PFSK-1 (cell line): ENCODE data around the gene RFTN1.

Experiments used
- FOXP2 ChIP-seq: optimal IDR thresholded peaks from 2 replicates; pipeline ENCODE3; 2011; ENCODE audit warnings: borderline replicate concordance, control low read depth, inconsistent platforms; ENCODE audit not compliant: insufficient read depth; ENCODE audit errors: extremely low read length, extremely low read depth
- POLR2AphosphoS5 ChIP-seq: IDR thresholded peaks from 2 replicates; pipeline ENCODE4 v1.6.1; 2012; ENCODE audit warnings: low read depth, mild to moderate bottlenecking, control low read depth, low read length, moderate library complexity
- REST ChIP-seq, 2 experiments: IDR thresholded peaks; 2 replicates each; pipeline versions ENCODE4 v1.6.1 to v1.8.0; 2011 to 2012; ENCODE audit warnings: low read depth in 2 of 2, low read length in 2 of 2, control low read depth in 1 of 2, inconsistent platforms in 1 of 2, mild to moderate bottlenecking in 1 of 2, moderate library complexity in 1 of 2; ENCODE audit not compliant: insufficient read depth in 1 of 2
- SIN3A ChIP-seq: IDR thresholded peaks from 2 replicates; pipeline ENCODE4 v1.6.1; 2012; ENCODE audit warnings: mild to moderate bottlenecking, low read length, moderate library complexity, borderline replicate concordance; ENCODE audit not compliant: insufficient read depth
- TAF1 ChIP-seq: IDR thresholded peaks from 2 replicates; pipeline ENCODE4 v1.6.1; 2012; ENCODE audit warnings: low read length, control low read depth, borderline replicate concordance; ENCODE audit not compliant: insufficient read depth

Gene RFTN1

GRCh38 chr3:16468002-16468335 is 45.5 kb downstream of the RFTN1 start:
- TF ChIP-seq SIN3A (no peak), POLR2AphosphoS5 (no peak)

GRCh38 chr3:16467393-16467792 is 46.1 kb downstream of the RFTN1 start:
- TF ChIP-seq TAF1 (no peak), FOXP2 (no peak), REST (IDR thresholded peaks at IDR 0.05; ENCODE audit: insufficient read depth in 1 of 2, low read depth in 2 of 2, low read length in 2 of 2) (no peak), POLR2AphosphoS5 (no peak), SIN3A (no peak)

- TF ChIP-seq REST (IDR thresholded peaks at IDR 0.05; ENCODE audit: insufficient read depth in 1 of 2, low read depth in 2 of 2, low read length in 2 of 2) (no peak), TAF1 (no peak)
These were observed 46.7 kb downstream of the RFTN1 start for GRCh38 chr3:16466822-16467221.

- TF ChIP-seq REST (IDR thresholded peaks at IDR 0.05; ENCODE audit: insufficient read depth in 1 of 2, low read depth in 2 of 2, low read length in 2 of 2) (no peak), FOXP2 (no peak), TAF1 (no peak), POLR2AphosphoS5 (no peak), SIN3A (no peak)
These were observed 48.9 kb downstream of the RFTN1 start for GRCh38 chr3:16464511-16465148.

- TF ChIP-seq SIN3A (no peak), FOXP2 (no peak), TAF1 (no peak), REST (IDR thresholded peaks at IDR 0.05; ENCODE audit: insufficient read depth in 1 of 2, low read depth in 2 of 2, low read length in 2 of 2) (no peak), POLR2AphosphoS5 (no peak)
These were observed 49.6 kb downstream of the RFTN1 start for GRCh38 chr3:16463914-16464313.
